ENCODE measurements around the gene AGPAT2.

GRCh38 chr9:136623842-136624183, 63.4 kb downstream of the AGPAT2 start:
- TF ChIP-seq POLR2A (IDR thresholded peaks at IDR 0.05): no peak
- TF ChIP-seq CTCF (IDR thresholded peaks at IDR 0.05): no peak

Data from body of pancreas (tissue), 4 donors.